GM04504 (cell line): ENCODE measurements around the gene SPATA31D1.

Experiments
- DNase-seq: peaks from one replicate; pipeline ENCODE4 v3.0.0-alpha.2; 2012; ENCODE audit warnings: low read depth

The SPATA31D1 gene

DNA sequence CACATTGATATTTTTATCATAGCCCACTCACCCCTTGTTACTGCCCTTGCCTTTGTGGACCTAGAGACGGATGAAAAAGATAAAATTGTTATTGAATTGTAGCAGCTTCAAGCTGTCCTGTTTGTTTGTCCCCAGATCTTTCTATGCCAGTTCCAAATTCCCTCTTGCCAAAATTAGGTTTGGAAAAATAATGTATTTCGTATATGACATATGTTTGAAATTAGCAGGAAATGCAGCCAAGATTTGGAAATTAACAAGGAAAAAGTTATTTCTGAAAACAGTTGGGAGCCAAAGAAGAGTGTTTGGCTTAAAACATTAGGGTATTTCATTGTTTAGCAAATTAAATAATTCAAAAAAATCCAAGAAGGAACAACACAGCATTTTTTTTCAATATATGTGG lies 33.5 kb downstream of the SPATA31D1 start:
- peak; percentile 15 for DNase-seq

DNA sequence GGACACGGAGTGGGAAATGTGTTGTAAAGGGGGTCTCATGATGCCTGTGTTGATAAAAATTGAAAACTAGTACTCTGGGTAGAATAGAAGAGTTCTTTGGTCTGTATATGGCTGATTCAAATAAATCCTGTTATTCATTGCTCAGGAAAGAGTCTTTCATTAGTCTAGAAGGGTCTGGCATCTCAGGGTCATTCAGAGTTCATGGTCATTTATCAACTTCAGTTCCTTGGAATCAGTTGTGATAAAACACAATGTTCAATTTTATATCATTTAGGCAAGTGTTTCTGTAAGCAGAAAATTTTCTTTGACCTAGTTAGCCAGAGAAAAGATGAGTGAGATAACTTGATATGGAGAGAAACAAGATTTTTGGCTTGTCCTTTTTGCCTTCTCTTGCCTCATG lies 36.3 kb downstream of the SPATA31D1 start:
- DNase-seq = no peak

DNA sequence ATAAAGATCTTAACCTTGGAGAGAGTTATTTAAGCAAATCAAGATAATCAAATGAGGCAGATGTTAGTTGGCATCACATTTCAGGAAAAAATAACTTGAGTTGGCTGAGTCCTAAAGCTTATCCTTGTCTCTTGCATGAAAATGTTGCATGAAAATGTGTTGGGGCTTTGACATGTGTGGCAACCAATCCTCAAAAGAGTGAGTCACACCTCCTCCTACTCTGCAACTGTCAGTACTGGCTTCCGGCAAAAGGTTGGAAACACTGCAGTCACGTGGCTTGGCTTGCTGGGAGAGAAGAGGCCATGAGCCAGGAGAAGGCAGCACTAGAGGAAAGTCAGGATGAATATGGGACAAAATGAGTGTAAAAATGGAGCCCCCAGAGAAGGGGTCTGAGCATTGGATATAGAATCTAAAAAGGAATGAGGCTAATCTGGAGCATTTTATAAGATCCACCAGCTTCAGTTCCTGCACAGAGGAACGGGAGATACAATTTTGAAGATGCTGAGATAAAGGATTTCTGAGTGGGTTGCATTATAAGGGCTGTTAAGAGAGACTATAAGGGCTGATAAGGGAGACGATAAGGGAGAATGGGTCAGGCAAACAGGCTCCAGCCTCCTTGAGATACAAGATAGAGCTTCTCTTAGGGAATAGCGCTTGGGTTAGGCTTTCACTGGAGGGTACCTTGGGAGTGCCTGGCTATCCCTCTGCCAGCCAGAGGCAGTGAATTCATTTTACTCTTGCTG lies 43.1 kb downstream of the SPATA31D1 start:
- DNase-seq = peak; percentile 59

DNA sequence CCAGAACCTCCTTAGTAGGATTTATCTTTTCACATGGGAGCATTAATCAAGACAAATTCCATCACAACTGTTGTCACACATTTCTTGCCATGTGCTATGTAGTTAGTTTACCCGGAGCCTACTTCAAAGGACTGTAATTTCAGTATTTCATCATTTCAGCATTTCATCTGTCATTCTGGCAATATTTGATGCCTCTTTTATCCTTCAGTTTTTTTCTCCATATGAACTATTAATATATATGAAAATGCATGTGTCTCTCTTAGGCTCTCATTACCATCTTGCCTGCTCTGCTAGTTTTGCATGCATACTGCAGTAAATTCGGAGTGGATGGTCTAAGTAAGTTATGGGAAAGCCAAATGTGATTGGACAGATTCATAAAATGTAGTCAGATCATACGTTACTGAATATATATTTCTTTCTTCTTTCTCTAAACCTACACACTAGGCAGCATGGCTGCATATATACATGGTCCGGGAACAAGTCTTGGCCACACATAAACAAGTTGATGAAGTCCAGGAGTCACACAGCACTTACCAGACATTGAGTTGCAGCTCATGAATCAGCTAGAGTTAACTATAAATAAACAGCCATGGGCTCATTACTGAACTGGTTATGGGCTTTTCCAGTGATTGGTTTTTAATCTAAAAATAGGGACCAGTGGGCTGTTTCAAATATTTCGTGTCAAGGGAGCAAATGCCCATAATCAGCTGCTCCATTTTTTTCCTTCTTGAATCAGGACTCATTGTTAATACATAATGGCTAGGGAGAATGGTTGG lies 46.6 kb downstream of the SPATA31D1 start:
- DNase-seq = no peak

DNA sequence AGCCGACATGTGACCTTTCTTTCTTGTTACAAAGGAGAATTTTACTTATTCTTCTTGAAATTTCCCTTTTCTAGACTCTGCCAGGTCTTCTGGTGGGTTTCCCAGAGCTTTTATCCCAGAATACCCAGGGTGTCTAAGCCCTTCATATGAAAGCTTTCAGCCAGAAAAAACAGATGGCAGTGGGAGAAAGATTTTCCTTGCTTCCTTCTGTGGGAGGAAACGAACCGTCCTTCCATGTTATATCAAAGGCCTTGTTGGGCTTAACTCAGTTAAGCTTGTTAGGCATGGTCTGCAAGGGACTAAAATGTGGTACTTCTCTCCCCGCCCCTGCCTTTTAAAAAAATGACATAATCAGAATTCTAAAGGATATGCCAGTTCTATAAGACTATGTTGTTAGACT lies 47.5 kb downstream of the SPATA31D1 start:
- DNase-seq = no peak

DNA sequence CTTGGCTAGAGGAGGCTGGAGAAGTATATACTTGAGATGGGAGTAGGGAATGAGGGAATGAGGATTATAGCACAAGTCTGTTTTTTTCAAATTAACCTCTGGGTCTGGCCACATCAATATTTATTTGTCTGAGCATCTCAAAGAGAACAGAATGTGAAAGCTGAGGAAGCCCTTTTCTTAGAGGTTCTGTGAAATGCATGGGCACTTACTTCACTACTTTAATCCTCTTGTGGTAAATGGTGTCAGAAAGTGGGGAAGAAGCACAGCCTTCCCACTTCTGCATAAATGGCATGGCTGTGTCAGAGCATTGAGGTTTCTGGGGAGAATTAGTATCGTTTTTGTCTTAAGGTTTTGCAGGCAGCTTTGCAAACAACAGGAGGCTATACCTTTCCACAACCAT lies 48.6 kb downstream of the SPATA31D1 start:
- no peak for DNase-seq

DNA sequence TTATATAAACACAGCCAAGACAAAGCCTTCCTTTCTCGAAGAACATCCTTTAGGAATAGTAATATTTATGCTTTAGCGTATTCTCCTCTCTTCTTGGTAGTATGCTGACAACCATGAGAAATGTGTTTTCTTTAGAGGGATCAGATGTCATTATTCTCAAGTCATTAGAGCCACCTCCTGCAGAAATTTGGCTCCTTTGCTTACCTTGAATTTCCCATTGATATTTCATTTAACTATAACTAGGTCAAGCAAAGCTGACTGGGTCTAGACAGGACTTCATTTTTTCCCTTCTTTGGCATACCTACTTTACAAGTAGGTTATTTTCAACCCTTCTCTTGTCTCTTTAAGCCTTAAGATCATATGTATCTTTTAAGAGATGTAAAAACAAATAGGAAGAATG lies 50.3 kb downstream of the SPATA31D1 start:
- DNase-seq = no peak
